Endothelial cell (in vitro differentiated cells): ENCODE measurements around the gene ASIC1. TPM values are rescaled to one million over a fixed set of nuclear protein-coding genes. Genes with fewer than 3 reads are reported as not detected.

Experiments used
- DNase-seq: peaks from one replicate; pipeline ENCODE4 v3.0.0; 2021; ENCODE audit warnings: low spot score
- H3K27ac Mint-ChIP-seq: one replicate; pipeline ENCODE4 v1.8.0; 2021; ENCODE audit warnings: mixed read lengths, inconsistent platforms; ENCODE audit not compliant: unreplicated experiment
- H3K27me3 Mint-ChIP-seq: one replicate; pipeline ENCODE4 v1.8.0; 2021; ENCODE audit warnings: mild to moderate bottlenecking, moderate library complexity, mixed read lengths, inconsistent platforms; ENCODE audit not compliant: unreplicated experiment
- H3K36me3 Mint-ChIP-seq: one replicate; pipeline ENCODE4 v1.8.0; 2021; ENCODE audit warnings: mild to moderate bottlenecking, low read depth, mixed read lengths, inconsistent platforms; ENCODE audit not compliant: unreplicated experiment
- H3K4me1 Mint-ChIP-seq: one replicate; pipeline ENCODE4 v1.8.0; 2021; ENCODE audit warnings: mild to moderate bottlenecking, mixed read lengths, inconsistent platforms; ENCODE audit not compliant: unreplicated experiment
- H3K4me3 Mint-ChIP-seq: one replicate; pipeline ENCODE4 v1.8.0; 2021; ENCODE audit warnings: mild to moderate bottlenecking, mixed read lengths, inconsistent platforms; ENCODE audit not compliant: unreplicated experiment
- H3K9me3 Mint-ChIP-seq: one replicate; pipeline ENCODE4 v1.8.0; 2021; ENCODE audit warnings: mixed read lengths, inconsistent platforms; ENCODE audit not compliant: unreplicated experiment
- CTCF ChIP-seq: fragments of 200-600 bp; sonication (generic); IDR thresholded peaks from one replicate; pipeline ENCODE4 v1.5.0; 2021; ENCODE audit warnings: antibody characterized with exemption; ENCODE audit not compliant: unreplicated experiment
- total RNA-seq: library from RNA; stranded (reverse); fragmentation: NEBNext Ultra II Directional; extraction: Animal tissue kit (Norgen Biotek cat#: 25700); gene quantifications from one replicate; pipeline ENCODE4 v1.2.1, GENCODE V29; 2021; ENCODE audit not compliant: unreplicated experiment

ASIC1 gene
- total RNA-seq, 1 donor from 2014 or later, result 1.9 TPM

DNA sequence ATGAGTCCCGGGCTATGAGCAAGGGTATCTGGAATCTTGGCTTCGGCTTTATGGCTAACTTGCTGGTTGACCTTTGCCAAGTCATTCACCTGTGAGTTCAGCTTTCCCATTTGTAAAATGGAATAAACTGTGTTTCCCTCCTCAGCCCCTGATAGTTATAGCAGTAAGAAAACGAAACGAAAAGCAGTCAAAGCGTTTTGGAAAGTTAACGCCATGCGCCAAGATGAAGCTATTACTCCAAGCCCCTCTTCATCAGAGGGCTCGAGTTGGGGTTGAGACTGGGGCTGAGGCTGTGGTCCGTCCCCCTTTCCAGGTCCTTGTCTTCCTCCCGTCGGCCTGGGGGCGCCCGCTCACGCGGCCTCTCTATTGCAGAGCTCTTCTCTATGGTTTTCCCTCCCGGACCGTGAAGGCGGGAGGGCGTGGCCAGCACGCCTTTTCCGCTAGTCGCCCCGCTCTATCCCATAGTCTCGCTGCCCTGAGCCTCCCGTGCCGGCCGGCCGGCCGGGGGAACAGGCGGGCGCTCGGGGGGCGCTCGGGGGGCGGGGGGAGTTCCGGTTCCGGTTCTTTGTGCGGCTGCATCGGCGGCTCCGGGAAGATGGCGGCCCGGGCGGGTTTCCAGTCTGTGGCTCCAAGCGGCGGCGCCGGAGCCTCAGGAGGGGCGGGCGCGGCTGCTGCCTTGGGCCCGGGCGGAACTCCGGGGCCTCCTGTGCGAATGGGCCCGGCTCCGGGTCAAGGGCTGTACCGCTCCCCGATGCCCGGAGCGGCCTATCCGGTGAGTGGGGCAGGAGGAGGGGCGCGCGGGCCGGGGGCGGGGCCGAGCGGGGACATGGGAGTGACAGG, 27.6 kb downstream of the ASIC1 start, which contains the start of gene SMARCD1:
TSS of gene SMARCD1 (plus strand) at position 568 of the 840 bp plus-strand sequence. CDS start at position 596, 28 bp downstream.
- no peaks in the 10 kb centered on the region for H3K9me3 Mint-ChIP-seq
- peaks cover 3% of the 10 kb centered on the region for H3K27me3 Mint-ChIP-seq
- H3K36me3 Mint-ChIP-seq, result peaks cover 4% of the 10 kb centered on the region
- H3K4me3 Mint-ChIP-seq, result peak within 1 kb of the TSS; percentile 95
- TF ChIP-seq CTCF, result no peak
- DNase-seq, result peak; percentile 84
- H3K4me1 Mint-ChIP-seq, result peaks cover 14% of the 10 kb centered on the region
- peak within 1 kb of the TSS; percentile 91 for H3K27ac Mint-ChIP-seq

GRCh38 chr12:50085615-50086072, 28.2 kb downstream of the ASIC1 start:
- peaks cover 4% of the 10 kb centered on the region for H3K36me3 Mint-ChIP-seq
- peaks cover 14% of the 10 kb centered on the region for H3K4me1 Mint-ChIP-seq
- peak overlapping the region; percentile 91 for H3K27ac Mint-ChIP-seq
- no peak for DNase-seq
- H3K9me3 Mint-ChIP-seq, result no peaks in the 10 kb centered on the region
- TF ChIP-seq CTCF, result no peak
- peak overlapping the region; percentile 95 for H3K4me3 Mint-ChIP-seq
- peaks cover 3% of the 10 kb centered on the region for H3K27me3 Mint-ChIP-seq

GRCh38 chr12:50086148-50086547, 28.8 kb downstream of the ASIC1 start:
- H3K9me3 Mint-ChIP-seq, result no peaks in the 10 kb centered on the region
- TF ChIP-seq CTCF, result no peak
- H3K4me3 Mint-ChIP-seq, result peak overlapping the region; percentile 95
- peaks cover 7% of the 10 kb centered on the region for H3K36me3 Mint-ChIP-seq
- no peak for DNase-seq
- H3K27ac Mint-ChIP-seq, result no peak overlapping the region
- H3K27me3 Mint-ChIP-seq, result peaks cover 3% of the 10 kb centered on the region
- H3K4me1 Mint-ChIP-seq, result peaks cover 14% of the 10 kb centered on the region

- peaks cover 14% of the 10 kb centered on the region for H3K4me1 Mint-ChIP-seq
- no peak overlapping the region for H3K4me3 Mint-ChIP-seq
- H3K36me3 Mint-ChIP-seq, result peaks cover 11% of the 10 kb centered on the region
- no peak overlapping the region for H3K27ac Mint-ChIP-seq
- no peaks in the 10 kb centered on the region for H3K9me3 Mint-ChIP-seq
- H3K27me3 Mint-ChIP-seq, result peaks cover 1% of the 10 kb centered on the region
- no peak for TF ChIP-seq CTCF
- no peak for DNase-seq
These were observed 29.8 kb downstream of the ASIC1 start for GRCh38 chr12:50087151-50087550.

- peaks cover 11% of the 10 kb centered on the region for H3K36me3 Mint-ChIP-seq
- no peak for TF ChIP-seq CTCF
- H3K27me3 Mint-ChIP-seq, result peaks cover 1% of the 10 kb centered on the region
- DNase-seq, result no peak
- peaks cover 14% of the 10 kb centered on the region for H3K4me1 Mint-ChIP-seq
- H3K4me3 Mint-ChIP-seq, result no peak overlapping the region
- no peak overlapping the region for H3K27ac Mint-ChIP-seq
- no peaks in the 10 kb centered on the region for H3K9me3 Mint-ChIP-seq
These were observed 30.6 kb downstream of the ASIC1 start for GRCh38 chr12:50087995-50088394.
